ENCODE data around the gene GEN1.
"Not testable (repeated sequence)": the region's sequence is repeated elsewhere in the genome, so short reads cannot be mapped to it uniquely, and the experiment has no call there.

GEN1 gene

DNA sequence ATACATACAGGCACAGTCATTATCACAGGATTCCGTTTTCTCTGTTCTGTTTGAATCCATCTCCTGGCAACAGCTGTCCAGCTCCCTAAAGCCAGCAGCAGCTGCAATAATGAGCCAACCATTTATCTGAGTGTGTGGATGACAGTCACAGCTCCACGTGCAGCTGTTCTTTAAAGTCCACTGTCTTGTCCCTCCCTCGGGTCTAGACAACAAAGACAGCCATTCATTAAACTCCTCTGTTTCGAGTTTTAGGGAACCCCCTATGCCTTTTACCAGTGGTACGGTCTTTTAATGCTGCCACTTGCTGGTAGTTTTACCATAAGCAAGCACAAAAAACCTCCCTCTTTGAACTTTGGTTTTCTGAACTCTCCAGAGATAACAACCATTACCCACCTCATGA is 46.3 kb downstream of the GEN1 start:
- no peak for DNase-seq

GRCh38 chr2:17800693-17801458 is 46.9 kb downstream of the GEN1 start:
- no peak for DNase-seq

DNA sequence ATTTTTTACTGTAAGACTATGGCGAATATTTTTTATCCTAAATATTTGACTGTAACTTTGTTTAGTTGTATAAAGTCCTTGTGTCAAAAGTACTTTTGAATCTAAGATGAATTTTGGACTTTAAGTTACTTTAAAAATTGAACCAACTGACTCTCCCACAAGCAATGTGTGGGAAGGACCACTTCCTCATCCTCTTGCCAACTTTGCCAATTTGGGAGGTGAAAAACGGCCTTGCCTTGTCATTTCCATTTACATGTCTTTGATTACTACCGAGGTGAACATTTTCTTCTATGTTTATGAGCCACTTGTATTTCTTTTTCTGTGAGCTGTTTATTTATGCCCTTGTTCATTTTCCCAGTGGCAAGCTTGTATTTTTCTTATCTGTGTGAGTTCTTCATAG is 49.6 kb downstream of the GEN1 start:
- no peak for DNase-seq

DNA sequence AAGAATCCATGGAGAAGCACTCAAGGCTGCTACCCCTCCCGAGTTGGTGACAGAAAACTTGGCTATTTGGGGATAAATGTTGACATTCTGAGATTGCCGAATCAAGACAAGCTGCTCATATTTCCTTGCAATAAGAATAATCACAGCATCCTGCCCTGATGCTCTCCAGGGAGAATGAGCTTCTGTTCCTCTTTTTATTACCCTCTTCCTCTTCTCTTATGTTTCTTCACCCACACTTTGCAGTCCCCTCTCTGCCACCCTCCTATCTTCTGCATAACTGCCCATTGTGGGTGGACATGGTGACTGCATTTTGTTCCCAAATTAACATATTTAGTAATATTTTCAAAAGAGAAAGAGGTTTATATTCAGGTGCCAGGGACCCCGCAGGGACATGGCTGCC is 50.4 kb downstream of the GEN1 start:
- no peak for DNase-seq

DNA sequence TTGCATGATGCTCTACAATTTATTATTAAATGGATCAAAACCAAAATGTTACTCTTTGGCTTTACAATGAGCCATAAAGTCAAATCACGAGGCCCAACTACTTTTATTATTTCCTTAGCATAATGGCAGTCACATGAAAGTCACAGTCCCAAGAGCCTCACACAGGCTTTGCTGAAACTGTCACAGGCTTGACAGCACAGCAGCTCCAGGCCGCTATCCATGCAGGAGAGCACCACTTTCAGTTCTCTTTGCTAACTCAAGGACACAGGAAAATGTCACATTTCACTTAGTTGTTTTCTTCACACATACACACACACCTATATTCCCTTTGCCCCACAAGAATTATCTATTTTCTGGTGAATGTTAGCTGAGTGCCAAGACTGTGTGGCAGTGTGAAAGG is 51.2 kb downstream of the GEN1 start:
- no peak for DNase-seq

DNA sequence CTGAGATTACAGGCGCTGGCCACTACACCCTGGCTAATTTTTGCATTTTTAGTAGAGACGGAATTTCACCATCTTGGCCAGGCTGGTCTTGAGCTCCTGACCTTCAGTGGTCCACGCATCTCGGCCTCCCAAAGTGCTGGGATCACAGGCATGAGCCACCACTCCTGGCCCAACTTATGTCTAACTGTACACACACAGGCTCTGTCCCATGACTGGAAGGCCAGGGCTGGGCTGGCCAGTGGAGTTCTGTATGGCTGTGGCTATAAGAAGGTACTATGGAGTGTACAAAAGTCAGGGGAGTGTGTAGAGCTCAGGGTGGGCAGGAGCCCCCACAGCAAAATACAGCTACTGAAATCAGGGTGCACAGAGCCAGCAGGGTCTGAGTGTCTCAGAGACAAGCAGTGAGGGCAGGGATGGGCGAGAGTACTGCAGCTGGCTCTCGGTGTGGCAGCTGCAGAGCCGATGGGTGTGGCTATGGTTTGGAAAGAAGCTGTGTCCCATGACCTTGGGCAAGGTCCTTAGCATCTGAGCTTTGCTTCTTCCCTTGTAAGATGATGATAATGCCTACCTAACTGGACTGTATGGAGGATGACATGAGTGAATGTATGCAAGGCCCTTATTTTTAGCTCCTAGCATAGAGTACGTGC is 51.9 kb downstream of the GEN1 start:
- DNase-seq: no peak

DNA sequence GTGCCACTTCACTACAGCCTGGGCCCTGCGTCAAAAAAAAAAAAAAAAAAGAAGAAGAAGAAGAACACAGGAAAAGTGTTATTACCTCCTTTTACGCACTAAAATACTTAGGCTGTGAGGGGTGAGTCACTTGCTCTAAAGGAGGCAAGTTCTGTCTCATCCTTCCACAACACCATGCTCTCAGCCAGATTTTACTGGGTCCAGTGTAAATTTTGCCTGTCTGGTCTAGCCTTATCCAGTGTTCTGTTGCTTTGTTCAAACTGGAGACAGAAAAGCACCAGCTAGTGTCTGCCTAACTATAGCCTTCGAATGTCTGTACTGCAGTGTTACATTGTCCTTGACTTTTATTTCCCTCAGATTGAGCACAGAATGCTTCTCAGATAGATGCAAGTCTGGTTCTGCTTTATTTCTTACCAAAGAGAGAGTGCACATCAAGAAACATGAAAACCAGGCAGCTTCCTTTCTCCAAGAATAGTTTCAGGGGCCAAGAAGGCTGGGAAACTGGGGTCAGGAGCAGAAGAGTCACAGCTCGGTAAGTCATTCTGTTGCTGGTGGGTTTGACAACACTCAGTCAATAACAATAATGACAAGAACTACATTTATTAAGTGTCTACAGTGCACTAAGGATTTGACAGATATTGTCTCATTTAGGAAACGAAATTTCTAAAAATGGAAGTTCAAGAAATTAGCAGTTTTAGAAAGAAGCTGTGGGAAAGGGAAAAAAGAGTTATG is 59.2 kb downstream of the GEN1 start:
- no peak for DNase-seq

DNA sequence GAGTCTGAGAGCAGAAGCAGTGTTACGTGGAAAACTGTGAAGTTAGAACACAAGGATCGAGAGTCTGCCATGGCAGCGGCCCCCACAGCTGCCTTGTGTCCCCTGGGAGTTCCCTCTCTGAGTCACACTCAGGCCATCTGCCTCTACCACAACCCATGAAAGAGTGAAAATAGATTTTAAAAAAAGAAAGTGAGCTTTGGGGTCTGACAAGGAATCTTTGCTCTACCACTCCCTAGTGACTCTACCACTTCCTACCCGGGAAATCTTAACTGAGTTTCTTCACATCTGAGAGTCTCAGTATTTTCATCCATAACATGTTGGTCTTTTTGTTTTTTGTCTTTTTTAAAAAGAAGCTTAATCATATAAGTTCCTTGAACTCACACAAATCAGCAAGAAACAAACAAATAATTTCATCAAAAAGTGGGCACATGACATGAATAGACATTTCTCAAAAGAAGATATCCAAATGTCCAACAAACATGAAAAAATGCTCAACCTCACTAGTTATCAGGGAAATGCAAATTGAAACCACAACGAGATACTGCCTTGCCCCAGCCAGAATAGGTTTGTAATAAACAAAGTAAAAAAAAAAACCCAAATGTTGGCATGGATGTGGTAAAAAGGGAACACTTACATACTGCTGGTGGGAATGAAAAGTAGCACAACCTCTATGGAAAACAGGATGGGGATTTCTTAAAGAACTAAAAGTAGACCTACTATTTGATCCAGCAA is 60.0 kb downstream of the GEN1 start:
- no peak for DNase-seq

DNA sequence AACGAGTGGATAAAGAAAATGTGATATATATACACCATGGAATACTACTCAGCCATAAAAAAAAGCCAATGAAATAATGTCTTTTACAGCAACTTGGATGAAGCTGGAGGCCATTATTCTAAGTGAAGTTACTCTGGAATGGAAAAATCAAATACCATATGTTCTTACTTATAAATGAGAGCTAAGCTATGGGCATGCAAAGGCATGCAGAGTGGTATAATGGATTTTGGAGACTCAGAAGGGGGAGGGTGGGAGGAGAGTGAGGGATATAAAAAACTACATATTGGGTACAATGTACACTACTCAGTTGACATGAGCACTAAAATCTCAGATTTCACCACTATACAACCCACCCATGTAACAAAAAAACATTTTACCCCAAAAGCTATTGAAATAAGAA is 60.7 kb downstream of the GEN1 start:
- no peak for DNase-seq

- DNase-seq: no peak
Measured at GRCh38 chr2:17815468-17816184, 61.7 kb downstream of the GEN1 start.

GRCh38 chr2:17816396-17817245 is 62.7 kb downstream of the GEN1 start, which contains the start of gene MSGN1:
MSGN1 (plus strand) TSS chr2:17816460; CDS start chr2:17816519, 59 bp downstream.
- DNase-seq: no peak

DNA sequence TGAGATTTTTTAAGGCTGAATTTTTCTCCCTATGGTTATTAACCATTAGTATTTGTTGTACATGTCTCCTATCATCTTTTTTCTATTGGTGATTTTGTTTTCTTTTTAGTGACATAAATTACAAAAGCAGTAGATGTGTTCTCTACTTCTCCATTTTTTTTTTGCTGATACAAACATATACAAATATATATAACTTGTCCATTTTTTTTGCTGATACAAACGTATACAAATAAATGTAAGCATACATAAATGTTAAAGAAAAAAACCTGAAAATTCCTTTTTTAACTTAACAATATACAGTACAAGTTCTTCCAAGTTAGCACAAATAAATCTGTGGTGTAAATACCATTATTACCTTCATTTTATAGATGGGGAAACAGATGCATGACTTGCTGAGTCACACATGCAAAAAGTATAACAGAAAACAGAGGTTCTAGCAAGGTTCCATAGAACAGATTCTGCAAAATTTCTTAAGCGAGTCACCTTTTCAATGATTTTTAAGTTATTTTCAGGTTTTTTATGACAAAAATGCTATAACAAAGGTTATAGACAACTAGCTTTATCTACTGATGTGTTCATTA is 64.4 kb downstream of the GEN1 start:
- DNase-seq: no peak

- DNase-seq: no peak
Measured at GRCh38 chr2:17821080-17821479, 67.1 kb downstream of the GEN1 start.

- no peak for DNase-seq
Measured at GRCh38 chr2:17821535-17822444, 67.9 kb downstream of the GEN1 start.

DNA sequence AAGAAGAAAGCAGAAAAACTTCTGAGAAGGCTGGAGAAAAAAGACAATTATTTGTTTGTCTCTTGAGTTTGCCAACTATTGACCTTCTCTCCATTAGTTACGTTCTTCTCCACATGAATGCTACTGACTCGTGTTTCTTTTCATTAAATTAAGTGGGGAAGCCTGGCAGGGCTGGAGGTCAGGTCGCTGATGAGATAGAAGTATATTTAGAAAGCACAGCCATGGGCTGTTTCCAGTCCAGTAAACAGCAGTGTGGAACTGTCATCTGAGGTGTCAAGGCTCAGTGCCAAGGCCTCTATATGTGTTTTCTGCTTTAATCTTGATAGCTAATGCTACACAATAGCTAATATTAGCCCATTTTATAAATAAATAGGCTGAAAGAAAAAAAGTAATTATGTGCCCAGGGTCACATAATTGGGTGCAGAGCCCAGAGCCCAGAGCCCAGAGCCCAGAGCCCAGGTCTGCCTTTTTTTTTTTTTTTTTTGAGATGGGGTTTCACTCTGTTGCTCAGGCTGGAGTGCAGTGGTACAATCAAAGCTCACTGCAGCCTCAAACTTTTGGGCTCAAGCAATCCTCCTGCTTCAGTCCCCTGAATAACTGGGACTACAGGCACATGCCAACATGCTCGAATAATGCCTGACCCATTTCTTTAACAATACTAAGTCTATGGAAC is 68.6 kb downstream of the GEN1 start:
- DNase-seq: no peak

GRCh38 chr2:17823646-17824045 is 69.7 kb downstream of the GEN1 start:
- not testable (repeated sequence) for DNase-seq

DNA sequence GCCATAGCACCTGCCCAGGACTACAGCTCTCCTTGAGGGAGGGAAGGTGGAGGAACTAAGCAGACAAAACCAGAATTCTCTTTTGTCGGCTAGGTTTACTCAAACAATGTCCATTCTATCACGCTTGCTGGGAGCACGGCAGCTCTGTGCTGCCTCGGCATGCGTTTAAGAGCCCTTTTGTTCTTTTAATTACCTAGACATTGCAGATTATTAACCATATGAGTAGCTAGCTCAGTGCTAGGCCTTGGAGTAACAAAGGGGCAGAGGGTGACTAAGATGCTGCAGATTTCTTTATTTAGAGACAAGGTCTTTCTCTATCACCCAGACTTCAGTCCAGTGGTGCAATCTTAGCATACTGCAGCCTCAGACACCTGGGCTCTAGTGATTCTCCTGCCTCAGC is 73.4 kb downstream of the GEN1 start:
- DNase-seq: no peak

DNA sequence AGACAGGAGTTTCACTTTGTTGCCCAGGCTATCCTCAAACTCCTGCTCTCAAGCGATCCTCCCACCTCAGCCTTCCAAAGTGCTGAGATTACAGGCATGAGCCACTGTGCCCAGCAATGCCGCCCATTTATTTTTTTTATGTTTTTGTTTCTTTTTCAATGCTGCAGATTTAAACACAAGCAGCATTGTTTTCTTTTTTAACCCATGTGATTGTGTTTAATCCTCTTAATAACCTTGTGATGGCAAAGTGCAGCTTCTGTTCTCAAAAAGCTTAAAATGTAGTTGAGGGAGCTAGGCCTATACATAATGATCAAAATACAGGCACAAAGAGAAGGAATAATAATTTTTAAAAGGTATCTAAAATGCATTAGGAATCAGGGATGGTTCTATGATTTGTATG is 73.8 kb downstream of the GEN1 start:
- no peak for DNase-seq

Measured in stimulated activated CD4-positive, alpha-beta T cell treated with anti-CD3 and anti-CD28 coated beads, Interleukin-2, amount 100 ng/mL, for 48 hours (primary cell).